Body of pancreas (tissue), 4 donors: ENCODE data around the gene MINDY3.
"Not testable (repeated sequence)": the region's sequence is repeated elsewhere in the genome, so short reads cannot be mapped to it uniquely, and the experiment has no call there.

Source experiments
- CTCF ChIP-seq, 7 experiments: fragments of 450-650 bp in 4 of 7; fragments of 200-600 bp in 3 of 7; sonication (generic) in 3 of 7; IDR thresholded peaks; one replicate each; pipeline ENCODE4 v1.5.1; 2016 to 2019; ENCODE audit warnings: antibody characterized with exemption in 7 of 7
- POLR2A ChIP-seq, 3 donors: fragments of 450-650 bp; IDR thresholded peaks; one replicate each; pipeline ENCODE4 v1.6.1; 2016; ENCODE audit warnings: antibody characterized with exemption in 3 of 3, mild to moderate bottlenecking in 2 of 3

- TF ChIP-seq CTCF, POLR2A (IDR thresholded peaks at IDR 0.05): not testable (repeated sequence)
These were observed 9.8 kb downstream of the MINDY3 start for GRCh38 chr10:15850337-15850978.
